ENCODE measurements around the gene MARK3.

MARK3 gene

GRCh38 chr14:103517721-103518421 lies 132.7 kb downstream of the MARK3 start:
- no peak overlapping the region for H3K4me3 ChIP-seq (ENCODE audit: low read depth, low read length)
- H3K36me3 ChIP-seq (ENCODE audit: control insufficient read depth, insufficient read depth, low read length), result peaks cover 18% of the 10 kb centered on the region
- peaks cover under 1% of the 10 kb centered on the region; the same call in 1 of the 2 replicates for H3K27me3 ChIP-seq (ENCODE audit: control insufficient read depth, insufficient read depth, low read length)
- H3K4me1 ChIP-seq (ENCODE audit: control insufficient read depth, insufficient read depth, low read length), result peaks cover 23% of the 10 kb centered on the region; the same call in 1 of the 2 replicates
- H3K9ac ChIP-seq (ENCODE audit: low read depth, low read length), result no peak overlapping the region
- no peaks in the 10 kb centered on the region for H3K9me3 ChIP-seq (ENCODE audit: control insufficient read depth, insufficient read depth, low read length)
- peak overlapping the region; percentile 47 for H3K27ac ChIP-seq (ENCODE audit: low read depth, low read length)

DNA sequence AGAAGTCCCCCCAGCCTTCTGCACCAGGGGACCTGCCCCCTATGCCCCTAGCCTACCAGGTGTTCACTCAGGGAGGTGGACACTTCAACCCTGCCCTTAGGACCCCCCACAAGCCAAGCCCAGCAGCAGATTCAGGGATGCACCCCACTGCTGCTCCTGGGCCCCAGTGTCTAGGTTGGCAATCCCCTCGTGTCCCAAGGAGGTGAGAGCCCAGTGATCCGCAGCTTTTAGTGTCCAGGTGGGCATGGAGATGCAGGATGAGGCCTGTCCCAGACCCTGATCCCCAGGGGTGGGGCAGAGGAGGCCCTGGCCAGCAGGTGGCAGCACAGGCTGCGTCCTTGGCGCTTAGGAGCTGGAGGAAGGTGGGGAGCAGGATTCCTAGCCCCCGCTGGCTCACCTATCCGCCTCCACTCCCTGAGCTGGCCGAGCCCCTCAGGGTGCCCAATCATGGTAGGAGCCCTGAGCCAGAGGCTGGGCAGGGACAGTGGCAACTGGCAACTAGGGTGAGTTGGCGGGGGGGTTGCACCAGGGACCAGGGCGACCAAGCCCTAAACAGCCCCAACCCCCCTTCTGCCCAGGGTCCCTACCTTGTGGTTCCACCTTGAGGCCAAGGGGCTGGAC lies 133.3 kb downstream of the MARK3 start:
- no peak overlapping the region for H3K9ac ChIP-seq (ENCODE audit: low read depth, low read length)
- peak overlapping the region; percentile 47 for H3K27ac ChIP-seq (ENCODE audit: low read depth, low read length)
- H3K4me3 ChIP-seq (ENCODE audit: low read depth, low read length), result no peak overlapping the region

GRCh38 chr14:103519043-103519836 lies 134.0 kb downstream of the MARK3 start:
- H3K27me3 ChIP-seq (ENCODE audit: control insufficient read depth, insufficient read depth, low read length), result peaks cover 14% of the 10 kb centered on the region
- H3K9me3 ChIP-seq (ENCODE audit: control insufficient read depth, insufficient read depth, low read length), result no peaks in the 10 kb centered on the region
- no peak overlapping the region for H3K4me3 ChIP-seq (ENCODE audit: low read depth, low read length)
- H3K9ac ChIP-seq (ENCODE audit: low read depth, low read length), result no peak overlapping the region
- peaks cover 18% of the 10 kb centered on the region for H3K36me3 ChIP-seq (ENCODE audit: control insufficient read depth, insufficient read depth, low read length)
- peaks cover 23% of the 10 kb centered on the region; the same call in 1 of the 2 replicates for H3K4me1 ChIP-seq (ENCODE audit: control insufficient read depth, insufficient read depth, low read length)
- peak overlapping the region; percentile 36 for H3K27ac ChIP-seq (ENCODE audit: low read depth, low read length)

More for the DNA sequence above, 133.3 kb downstream of the MARK3 start:
- H3K4me1 ChIP-seq (ENCODE audit: control insufficient read depth, insufficient read depth, low read length), result peaks cover 23% of the 10 kb centered on the region; the same call in 1 of the 2 replicates
- peaks cover 7% of the 10 kb centered on the region for H3K27me3 ChIP-seq (ENCODE audit: control insufficient read depth, insufficient read depth, low read length)
- no peaks in the 10 kb centered on the region for H3K9me3 ChIP-seq (ENCODE audit: control insufficient read depth, insufficient read depth, low read length)
- H3K36me3 ChIP-seq (ENCODE audit: control insufficient read depth, insufficient read depth, low read length), result peaks cover 18% of the 10 kb centered on the region

GRCh38 chr14:103519837-103520212 lies 134.6 kb downstream of the MARK3 start:
- H3K9me3 ChIP-seq (ENCODE audit: control insufficient read depth, insufficient read depth, low read length), result no peaks in the 10 kb centered on the region
- H3K9ac ChIP-seq (ENCODE audit: low read depth, low read length), result no peak overlapping the region
- peaks cover 23% of the 10 kb centered on the region; the same call in 1 of the 2 replicates for H3K4me1 ChIP-seq (ENCODE audit: control insufficient read depth, insufficient read depth, low read length)
- H3K27ac ChIP-seq (ENCODE audit: low read depth, low read length), result no peak overlapping the region
- no peak overlapping the region for H3K4me3 ChIP-seq (ENCODE audit: low read depth, low read length)
- H3K27me3 ChIP-seq (ENCODE audit: control insufficient read depth, insufficient read depth, low read length), result peaks cover 20% of the 10 kb centered on the region
- H3K36me3 ChIP-seq (ENCODE audit: control insufficient read depth, insufficient read depth, low read length), result peaks cover 18% of the 10 kb centered on the region

DNA sequence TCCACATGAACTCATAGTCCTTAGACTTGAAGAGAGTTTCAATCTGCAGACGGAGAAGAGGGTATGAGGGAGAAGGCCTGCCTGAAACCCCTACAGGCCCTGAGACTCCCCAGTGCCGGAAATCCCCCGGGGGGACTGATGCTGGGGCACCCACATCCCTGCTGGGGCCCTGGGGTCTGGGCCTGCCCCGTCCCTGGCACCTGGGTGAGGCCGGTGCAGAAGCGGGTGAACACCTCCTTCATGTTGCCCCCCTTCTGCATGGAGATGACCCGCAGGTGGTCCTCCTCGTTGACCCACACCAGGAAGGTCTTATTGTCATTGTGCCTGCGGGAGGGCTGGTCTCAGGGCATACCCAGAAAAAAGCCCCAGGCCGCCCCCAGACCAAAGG lies 135.0 kb downstream of the MARK3 start:
- H3K36me3 ChIP-seq (ENCODE audit: control insufficient read depth, insufficient read depth, low read length), result peaks cover 18% of the 10 kb centered on the region
- H3K27me3 ChIP-seq (ENCODE audit: control insufficient read depth, insufficient read depth, low read length), result peaks cover 21% of the 10 kb centered on the region
- H3K4me3 ChIP-seq (ENCODE audit: low read depth, low read length), result peak overlapping the region; percentile 97; the same call in 1 of the 2 replicates
- H3K4me1 ChIP-seq (ENCODE audit: control insufficient read depth, insufficient read depth, low read length), result peaks cover 23% of the 10 kb centered on the region; the same call in 1 of the 2 replicates
- H3K9ac ChIP-seq (ENCODE audit: low read depth, low read length), result no peak overlapping the region
- H3K9me3 ChIP-seq (ENCODE audit: control insufficient read depth, insufficient read depth, low read length), result no peaks in the 10 kb centered on the region
- peak overlapping the region; percentile 76 for H3K27ac ChIP-seq (ENCODE audit: low read depth, low read length)

- Histone ChIP-seq H3K9me3 (ENCODE audit: control insufficient read depth, insufficient read depth, low read length) (no peaks in the 10 kb centered on the region), H3K27me3 (ENCODE audit: control insufficient read depth, insufficient read depth, low read length) (peaks cover 21% of the 10 kb centered on the region), H3K4me3 (ENCODE audit: low read depth, low read length) (peak overlapping the region; percentile 97), H3K27ac (ENCODE audit: low read depth, low read length) (peak overlapping the region; percentile 76), H3K36me3 (ENCODE audit: control insufficient read depth, insufficient read depth, low read length) (peaks cover 18% of the 10 kb centered on the region), H3K4me1 (ENCODE audit: control insufficient read depth, insufficient read depth, low read length) (peaks cover 23% of the 10 kb centered on the region; the same call in 1 of the 2 replicates), H3K9ac (ENCODE audit: low read depth, low read length) (peak overlapping the region; percentile 36; the same call in 1 of the 2 replicates)
These were observed 135.6 kb downstream of the MARK3 start for GRCh38 chr14:103520657-103521437.

- Histone ChIP-seq H3K9ac (ENCODE audit: low read depth, low read length) (peak overlapping the region; percentile 76; the same call in 1 of the 2 replicates), H3K27ac (ENCODE audit: low read depth, low read length) (peak overlapping the region; percentile 76), H3K4me3 (ENCODE audit: low read depth, low read length) (peak overlapping the region; percentile 97), H3K27me3 (ENCODE audit: control insufficient read depth, insufficient read depth, low read length) (peaks cover 21% of the 10 kb centered on the region), H3K36me3 (ENCODE audit: control insufficient read depth, insufficient read depth, low read length) (peaks cover 18% of the 10 kb centered on the region), H3K4me1 (ENCODE audit: control insufficient read depth, insufficient read depth, low read length) (peaks cover 23% of the 10 kb centered on the region; the same call in 1 of the 2 replicates), H3K9me3 (ENCODE audit: control insufficient read depth, insufficient read depth, low read length) (no peaks in the 10 kb centered on the region)
These were observed 136.3 kb downstream of the MARK3 start for GRCh38 chr14:103521438-103521950.

GRCh38 chr14:103521951-103522563 lies 136.8 kb downstream of the MARK3 start:
- H3K9me3 ChIP-seq (ENCODE audit: control insufficient read depth, insufficient read depth, low read length), result no peaks in the 10 kb centered on the region
- H3K27ac ChIP-seq (ENCODE audit: low read depth, low read length), result peak overlapping the region; percentile 76
- peak overlapping the region; percentile 76 for H3K9ac ChIP-seq (ENCODE audit: low read depth, low read length)
- H3K36me3 ChIP-seq (ENCODE audit: control insufficient read depth, insufficient read depth, low read length), result peaks cover 18% of the 10 kb centered on the region
- peaks cover 23% of the 10 kb centered on the region; the same call in 1 of the 2 replicates for H3K4me1 ChIP-seq (ENCODE audit: control insufficient read depth, insufficient read depth, low read length)
- peak overlapping the region; percentile 97 for H3K4me3 ChIP-seq (ENCODE audit: low read depth, low read length)
- H3K27me3 ChIP-seq (ENCODE audit: control insufficient read depth, insufficient read depth, low read length), result peaks cover 21% of the 10 kb centered on the region

- H3K27me3 ChIP-seq (ENCODE audit: control insufficient read depth, insufficient read depth, low read length), result peaks cover 21% of the 10 kb centered on the region
- H3K9me3 ChIP-seq (ENCODE audit: control insufficient read depth, insufficient read depth, low read length), result no peaks in the 10 kb centered on the region
- H3K4me1 ChIP-seq (ENCODE audit: control insufficient read depth, insufficient read depth, low read length), result peaks cover 20% of the 10 kb centered on the region; the same call in 1 of the 2 replicates
- peak within 1 kb of the TSS; percentile 76 for H3K9ac ChIP-seq (ENCODE audit: low read depth, low read length)
- H3K36me3 ChIP-seq (ENCODE audit: control insufficient read depth, insufficient read depth, low read length), result peaks cover 18% of the 10 kb centered on the region
- peak within 1 kb of the TSS; percentile 97 for H3K4me3 ChIP-seq (ENCODE audit: low read depth, low read length)
- peak within 1 kb of the TSS; percentile 76 for H3K27ac ChIP-seq (ENCODE audit: low read depth, low read length)
These were observed 137.7 kb downstream of the MARK3 start, which contains the start of gene CKB for GRCh38 chr14:103522649-103523574. Gene CKB (minus strand): TSS chr14:103522830. CDS start chr14:103522493, 337 bp downstream.

Data from HUES48 (cell line).